AG10803 (cell line): ENCODE data around the gene PARK7.

Experiments used
- DNase-seq: peaks from one replicate; pipeline ENCODE4 v3.0.0; 2010; ENCODE audit warnings: low read depth
- H3K4me3 ChIP-seq: 2 replicates; pipeline ENCODE4 v1.5.1; 2011; ENCODE audit warnings: mild to moderate bottlenecking, low read length, control low read depth
- CTCF ChIP-seq: conservative IDR thresholded peaks from 2 replicates; pipeline ENCODE4 v1.5.1; 2011; ENCODE audit warnings: mild to moderate bottlenecking, low read length, control low read depth, inconsistent platforms

PARK7 gene

DNA sequence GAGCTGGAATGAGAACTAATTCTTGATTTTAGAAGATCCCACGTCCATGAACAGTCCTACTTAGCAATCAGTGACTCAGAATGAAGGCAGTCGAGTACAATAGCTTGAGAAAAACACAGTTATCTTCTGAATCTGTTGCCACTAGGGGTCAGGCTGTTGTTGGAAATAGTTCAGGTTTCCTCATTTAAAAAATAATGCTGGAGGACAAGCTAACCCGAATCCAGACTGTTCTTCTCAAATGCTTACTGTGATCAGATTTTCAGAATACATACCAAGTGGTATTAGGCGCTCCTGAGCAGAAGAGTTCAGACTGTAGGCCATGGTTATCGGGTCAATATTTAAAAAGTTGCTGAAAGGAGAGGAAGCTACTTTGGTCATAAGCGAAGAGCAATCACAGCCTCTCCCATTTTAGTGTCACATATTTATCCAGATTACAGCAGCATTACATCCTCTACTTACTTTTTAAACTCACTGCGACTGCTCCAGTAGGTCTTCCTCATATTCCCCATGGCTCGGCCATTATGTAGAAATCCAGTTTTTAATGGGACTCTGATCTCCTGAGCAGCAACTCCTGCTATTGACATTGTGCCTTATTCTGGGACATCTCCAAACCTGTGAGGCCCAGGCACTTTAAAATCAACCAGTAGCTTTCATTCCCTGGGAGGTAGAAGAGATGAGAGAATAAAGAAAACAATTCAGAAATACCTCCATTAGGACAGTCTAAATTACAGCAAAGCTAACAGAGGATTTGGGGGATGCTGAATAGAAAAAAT lies 53.7 kb downstream of the PARK7 start:
- H3K4me3 ChIP-seq = no peak overlapping the region
- peak; percentile 88 for DNase-seq
- TF ChIP-seq CTCF = peak; percentile 73

GRCh38 chr1:8015809-8016165 lies 54.3 kb downstream of the PARK7 start:
- DNase-seq = peak; percentile 48
- no peak for TF ChIP-seq CTCF
- no peak overlapping the region for H3K4me3 ChIP-seq

DNA sequence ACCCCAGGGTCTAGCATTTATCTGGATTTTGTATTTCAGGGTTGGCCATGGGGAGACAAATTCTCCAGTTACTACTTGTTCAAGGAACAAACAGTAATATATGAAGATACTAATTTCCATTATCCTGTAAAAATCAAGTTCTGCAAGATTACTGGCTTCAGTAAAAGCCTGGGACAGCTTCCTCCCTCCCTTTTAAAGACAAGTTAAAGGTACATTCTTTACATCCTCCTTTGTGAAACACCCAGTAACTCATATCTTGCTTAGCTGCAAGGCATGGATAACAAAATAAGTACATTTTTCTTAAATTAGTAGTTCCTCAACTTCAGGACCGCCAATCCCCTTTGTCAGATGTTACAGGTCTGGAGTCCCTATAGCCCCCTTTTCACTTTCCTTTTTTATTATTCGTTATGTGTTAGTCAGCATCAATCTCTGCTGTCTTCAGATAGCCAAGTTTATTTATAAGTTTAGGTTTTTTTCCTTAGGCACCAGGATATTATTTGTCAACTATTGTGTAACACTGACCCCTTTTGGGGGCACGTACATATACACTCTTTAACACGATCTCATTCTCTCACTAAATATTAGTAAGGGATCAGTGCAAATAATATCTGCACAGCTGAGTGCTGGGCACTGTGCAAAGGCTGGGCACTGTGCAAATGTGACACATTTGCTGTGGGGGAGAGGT lies 54.8 kb downstream of the PARK7 start:
- no peak for DNase-seq

DNA sequence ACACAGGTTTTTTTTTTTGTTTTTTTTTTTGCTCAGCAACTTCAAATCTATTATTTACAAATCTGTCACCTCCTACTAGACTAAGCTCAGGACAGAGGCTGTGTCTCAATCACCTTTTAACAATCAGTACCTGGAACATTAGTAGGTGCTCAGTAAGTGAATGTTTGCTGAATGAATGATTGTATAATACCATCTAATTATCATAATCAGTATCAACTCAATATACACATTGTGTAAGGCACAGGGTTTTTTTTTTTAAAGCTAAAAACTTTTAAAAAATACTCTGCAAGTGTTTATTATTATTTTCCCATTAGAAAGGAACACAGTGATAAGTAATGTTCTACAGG lies 55.4 kb downstream of the PARK7 start:
- DNase-seq = no peak
- no peak for TF ChIP-seq CTCF
- H3K4me3 ChIP-seq = no peak overlapping the region

More for the DNA sequence above, 54.8 kb downstream of the PARK7 start:
- H3K4me3 ChIP-seq = no peak overlapping the region
- no peak for TF ChIP-seq CTCF

DNA sequence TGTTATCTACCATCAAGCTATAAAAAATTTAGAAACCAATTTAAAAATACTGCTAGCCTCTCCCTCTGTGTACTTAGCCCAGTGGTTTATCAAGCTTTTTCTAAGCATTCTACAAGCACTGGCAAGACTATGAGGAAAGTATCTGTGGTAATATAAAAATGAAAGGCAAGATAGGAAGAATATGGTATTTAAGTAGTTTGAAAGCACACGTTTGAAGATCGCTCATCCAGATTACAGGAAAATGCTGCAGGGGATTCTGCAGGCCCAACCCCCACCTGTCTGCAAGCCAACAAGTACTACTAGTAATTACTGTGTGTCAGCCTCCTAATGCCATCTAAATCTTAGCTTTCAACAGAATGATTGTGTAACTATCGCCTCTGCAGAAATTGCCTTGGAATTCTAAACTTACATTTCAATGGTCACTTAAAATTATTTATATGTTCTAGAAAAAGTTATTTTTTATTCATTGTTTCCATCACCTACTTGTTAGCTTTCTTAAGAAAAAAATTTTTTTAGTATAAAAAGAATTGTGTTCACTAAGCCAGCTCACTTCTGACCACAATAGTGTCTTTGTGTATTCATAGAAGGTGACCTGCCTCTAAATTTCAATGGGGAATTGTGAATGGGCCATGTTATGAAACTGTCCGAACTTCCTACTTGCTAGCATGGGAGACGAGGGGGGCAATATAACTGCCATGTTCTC lies 56.1 kb downstream of the PARK7 start:
- H3K4me3 ChIP-seq = no peak overlapping the region
- peak; percentile 79 for DNase-seq
- TF ChIP-seq CTCF = no peak

DNA sequence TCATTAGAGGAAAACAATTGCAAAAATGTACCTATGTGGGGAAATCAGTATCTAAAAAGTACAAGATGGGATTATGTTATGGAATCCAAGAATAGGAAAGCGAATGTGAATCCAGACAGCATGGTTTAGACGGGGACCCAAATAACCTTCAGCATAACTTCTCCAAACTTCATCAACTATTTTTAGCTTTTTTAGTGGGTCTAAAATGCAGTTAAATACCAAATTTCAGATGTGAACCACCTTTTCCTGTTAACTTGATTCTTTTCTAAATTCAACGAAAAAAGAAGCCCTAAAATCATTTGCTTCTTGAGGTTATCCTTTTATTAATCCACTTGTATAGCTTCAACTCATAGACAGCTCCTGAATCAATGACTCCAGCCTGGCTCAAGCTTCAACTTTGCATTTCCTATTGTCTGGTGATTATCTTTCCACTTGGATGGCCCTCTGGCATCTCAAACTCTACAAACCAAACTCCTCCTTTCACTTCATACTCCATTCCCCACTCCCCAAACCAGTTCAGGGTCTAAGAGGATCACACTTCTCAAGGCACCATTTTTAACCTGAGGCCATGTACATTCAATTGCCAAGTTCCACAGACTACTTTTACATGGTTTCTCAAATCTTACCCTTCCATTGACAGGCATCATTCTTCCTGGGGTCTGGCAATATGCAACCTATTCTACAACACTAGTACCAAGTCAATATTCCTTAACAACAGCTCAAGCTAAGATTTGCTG lies 57.1 kb downstream of the PARK7 start:
- TF ChIP-seq CTCF = no peak
- no peak for DNase-seq
- H3K4me3 ChIP-seq = no peak overlapping the region
